Body of pancreas (tissue), 4 donors: ENCODE measurements around the gene FBXL15. TPM values are rescaled to one million over a fixed set of nuclear protein-coding genes. Genes with fewer than 3 reads are reported as not detected.

ENCODE experiments used
- ATAC-seq: fragments of 150-250 bp; one replicate; pipeline ENCODE4 v1.9.1; 2016
- DNase-seq, 4 donors: peaks; one replicate each; pipeline ENCODE4 v3.0.0-alpha.2; 2019
- H3K27ac ChIP-seq, 4 donors: fragments of 200-600 bp; sonication (generic); 1 replicate in 3 of 4; 2 replicates in 1 of 4; pipeline versions ENCODE4 v1.5.1 to v1.6.1; 2016 to 2019; ENCODE audit warnings: mild to moderate bottlenecking in 1 of 4, mixed read lengths in 1 of 4, moderate library complexity in 1 of 4
- H3K27me3 ChIP-seq, 2 donors: fragments of 200-600 bp; sonication (generic); one replicate each; pipeline ENCODE4 v1.6.0; 2016; ENCODE audit warnings: mild to moderate bottlenecking in 1 of 2
- H3K36me3 ChIP-seq, 2 donors: fragments of 200-600 bp; sonication (generic); replicated peaks in 1 of 2; 2 replicates each; pipeline ENCODE4 v1.5.1; 2016; ENCODE audit warnings: low read depth in 2 of 2; ENCODE audit not compliant: insufficient read depth in 1 of 2
- H3K4me1 ChIP-seq: fragments of 200-600 bp; sonication (generic); one replicate; pipeline ENCODE4 v1.6.0; 2016
- H3K4me3 ChIP-seq, 2 donors: fragments of 200-600 bp; sonication (generic); 1 replicate in 1 of 2; 2 replicates in 1 of 2; pipeline ENCODE4 v1.5.1; 2016 to 2019
- H3K9me3 ChIP-seq, 3 donors: fragments of 200-600 bp; sonication (generic); 1 replicate in 2 of 3; 2 replicates in 1 of 3; pipeline ENCODE4 v1.5.1; 2016
- CTCF ChIP-seq, 7 experiments: fragments of 450-650 bp in 4 of 7; fragments of 200-600 bp in 3 of 7; sonication (generic) in 3 of 7; IDR thresholded peaks; one replicate each; pipeline ENCODE4 v1.5.1; 2016 to 2019; ENCODE audit warnings: antibody characterized with exemption in 7 of 7
- POLR2A ChIP-seq, 3 donors: fragments of 450-650 bp; IDR thresholded peaks; one replicate each; pipeline ENCODE4 v1.6.1; 2016; ENCODE audit warnings: antibody characterized with exemption in 3 of 3, mild to moderate bottlenecking in 2 of 3
- WGBS, 2 donors: methylation state at CpG; one replicate each; pipeline ENCODE4 v1.1.5; 2017; 5-methylcytosine and 5-hydroxymethylcytosine counted together
- intact Hi-C: fragments of 100-400 bp; cut with DNase I; formaldehyde crosslinking; loops from one replicate; pipeline ENCODE4 v1.15.1; 2023
- total RNA-seq, 2 donors: library from RNA; depleted of rRNA; stranded (reverse); fragments of >200 nt; gene quantifications; one replicate each; pipeline ENCODE4 v1.1.0, GENCODE V29; 2016

FBXL15 gene
- total RNA-seq, 2 donors from 2014 or later, result 12.7 to 38.6 TPM

DNA sequence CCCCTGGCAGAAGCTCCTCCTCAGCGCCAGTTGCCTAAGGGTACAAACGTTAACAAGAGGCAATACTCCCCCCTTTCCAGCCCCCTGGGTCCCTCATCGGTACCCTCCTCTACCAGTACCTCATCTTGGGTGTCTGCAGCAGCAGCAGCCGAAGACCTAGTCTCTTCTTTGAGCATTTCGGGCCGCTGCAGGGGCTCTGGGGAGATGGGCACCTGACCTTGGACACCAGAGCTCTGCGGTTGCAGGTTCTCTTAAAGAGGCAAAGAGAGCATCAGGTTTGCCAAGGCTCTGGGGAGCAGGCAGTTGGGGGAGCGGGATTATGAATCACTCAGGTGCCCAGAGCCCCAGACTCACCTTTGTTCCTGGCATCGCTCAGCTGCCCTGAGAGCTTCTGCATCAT lies 3.5 kb downstream of the FBXL15 start:
- Histone ChIP-seq H3K27me3 (no peaks in the 10 kb centered on the region), H3K36me3 (no peaks in the 10 kb centered on the region), H3K27ac (no peak overlapping the region), H3K4me3 (no peak overlapping the region), H3K4me1 (peaks cover 40% of the 10 kb centered on the region), H3K9me3 (no peaks in the 10 kb centered on the region)
- DNase-seq (no peak), ATAC-seq (no peak)
- WGBS, 2 donors, result 70 to 75% methylated on average over 8 to 9 of the region's 9 CpGs
- intact Hi-C loops, result no loop called here
- TF ChIP-seq POLR2A (IDR thresholded peaks at IDR 0.05) (no peak), CTCF (IDR thresholded peaks at IDR 0.05) (no peak)

GRCh38 chr10:102424916-102425315 lies 4.3 kb downstream of the FBXL15 start:
- H3K27ac ChIP-seq, result no peak overlapping the region
- no peak for TF ChIP-seq POLR2A (IDR thresholded peaks at IDR 0.05)
- TF ChIP-seq CTCF (IDR thresholded peaks at IDR 0.05), result no peak
- intact Hi-C loops, result no loop called here
- peaks cover 33% of the 10 kb centered on the region for H3K4me1 ChIP-seq
- no peak for DNase-seq
- H3K36me3 ChIP-seq, result no peaks in the 10 kb centered on the region
- no peaks in the 10 kb centered on the region for H3K9me3 ChIP-seq
- 80 to 88% methylated on average over 6 of the region's 6 CpGs for WGBS, 2 donors
- no peak for ATAC-seq
- no peak overlapping the region for H3K4me3 ChIP-seq
- no peaks in the 10 kb centered on the region for H3K27me3 ChIP-seq

DNA sequence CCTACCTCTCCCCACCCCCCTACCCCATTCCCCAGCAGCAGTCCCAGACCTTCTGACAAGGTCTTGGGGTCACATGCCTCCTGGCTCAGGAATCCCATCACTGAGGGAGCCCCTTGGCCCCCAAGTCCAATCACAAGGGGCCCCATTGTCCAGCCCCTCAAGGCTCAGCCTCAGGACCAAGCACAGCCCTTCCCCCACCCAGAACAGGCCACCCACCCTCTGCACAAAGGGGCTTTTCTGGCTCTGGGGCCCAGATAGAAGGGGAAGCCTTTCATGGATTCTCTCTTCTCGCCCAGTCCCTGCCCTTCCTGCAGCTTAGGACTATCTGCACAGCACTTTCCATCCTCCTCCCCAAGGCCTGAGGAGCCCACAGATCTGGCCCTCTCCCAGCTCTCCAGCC lies 4.8 kb downstream of the FBXL15 start:
- no peaks in the 10 kb centered on the region for H3K36me3 ChIP-seq
- no peak overlapping the region for H3K27ac ChIP-seq
- DNase-seq (no peak), ATAC-seq (no peak)
- H3K9me3 ChIP-seq, result no peaks in the 10 kb centered on the region
- no peak for TF ChIP-seq CTCF (IDR thresholded peaks at IDR 0.05)
- no peak for TF ChIP-seq POLR2A (IDR thresholded peaks at IDR 0.05)
- H3K27me3 ChIP-seq, result no peaks in the 10 kb centered on the region
- 100% methylated on average over 1 of the region's 1 CpG for WGBS, 2 donors
- H3K4me3 ChIP-seq, result no peak overlapping the region
- H3K4me1 ChIP-seq, result peaks cover 28% of the 10 kb centered on the region
- intact Hi-C loops, result no loop called here

DNA sequence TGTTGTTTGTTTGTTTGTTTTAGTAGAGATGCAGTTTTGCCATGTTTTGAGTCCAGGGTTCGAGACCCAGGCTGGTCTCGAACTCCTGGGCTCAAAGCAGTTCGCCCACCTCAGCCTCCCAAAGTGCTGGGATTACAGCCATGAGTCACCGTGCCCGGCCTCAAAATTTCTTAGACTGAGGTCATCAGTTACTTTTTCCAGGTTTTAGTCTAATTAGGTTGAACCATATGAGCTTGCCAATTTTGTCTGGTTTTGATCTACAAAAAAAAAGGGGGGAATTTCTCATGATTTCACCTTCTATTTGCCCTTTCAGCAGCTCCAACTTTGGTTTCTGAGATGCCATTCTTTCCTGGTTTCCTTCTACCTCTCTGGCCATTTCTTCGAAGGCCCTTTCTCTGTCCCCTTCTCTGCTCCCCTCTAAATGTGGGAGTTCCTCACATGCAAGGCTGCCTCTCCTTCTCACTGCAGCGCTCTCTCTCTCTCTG lies 6.2 kb downstream of the FBXL15 start:
- TF ChIP-seq CTCF (IDR thresholded peaks at IDR 0.05) (no peak), POLR2A (IDR thresholded peaks at IDR 0.05) (no peak)
- Histone ChIP-seq H3K27me3 (no peaks in the 10 kb centered on the region), H3K4me3 (no peak overlapping the region), H3K27ac (no peak overlapping the region), H3K36me3 (no peaks in the 10 kb centered on the region), H3K4me1 (peaks cover 33% of the 10 kb centered on the region), H3K9me3 (no peaks in the 10 kb centered on the region)
- ATAC-seq (no peak), DNase-seq (no peak)
- intact Hi-C loops, result no loop called here
- 81 to 88% methylated on average over 7 of the region's 7 CpGs for WGBS, 2 donors

DNA sequence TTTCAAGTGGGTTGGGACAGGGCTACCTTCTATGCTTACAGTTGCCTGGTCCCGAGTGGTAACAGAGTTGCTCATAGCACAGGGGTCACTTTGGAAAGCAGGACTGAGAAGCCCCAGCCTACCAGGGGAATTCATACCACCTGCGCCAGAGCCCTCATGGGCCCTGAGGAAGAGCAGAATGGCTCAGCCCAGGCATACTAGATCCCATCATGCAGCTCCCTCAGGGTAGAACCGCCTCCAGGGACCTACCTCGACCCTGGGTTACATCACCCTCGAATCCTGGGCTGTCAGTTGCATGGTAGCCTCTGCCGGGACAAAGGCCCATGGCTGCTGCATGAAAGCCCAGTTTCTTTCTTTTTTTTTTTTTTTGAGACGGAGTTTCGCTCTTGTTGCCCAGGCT lies 8.8 kb downstream of the FBXL15 start:
- no peak for DNase-seq
- no peaks in the 10 kb centered on the region for H3K36me3 ChIP-seq
- ATAC-seq, result no peak
- H3K4me3 ChIP-seq, result no peak overlapping the region
- H3K9me3 ChIP-seq, result no peaks in the 10 kb centered on the region
- H3K27me3 ChIP-seq, result no peaks in the 10 kb centered on the region
- peaks cover 15% of the 10 kb centered on the region for H3K4me1 ChIP-seq
- 85 to 93% methylated on average over 4 to 8 of the region's 8 CpGs for WGBS, 2 donors
- TF ChIP-seq POLR2A (IDR thresholded peaks at IDR 0.05), result no peak
- H3K27ac ChIP-seq, result no peak overlapping the region
- intact Hi-C loops, result no loop called here
